H1 (cell line): ENCODE data around the gene GMPR. TPM values are rescaled to one million over a fixed set of nuclear protein-coding genes. Genes with fewer than 3 reads are reported as not detected.

Experiments
- KDM5A ChIP-seq: fragments of 200-600 bp; IDR thresholded peaks from 2 replicates; pipeline ENCODE4 v1.7.1; 2012; ENCODE audit warnings: mild to moderate bottlenecking, low read length, inconsistent platforms, mixed read lengths
- SIN3A ChIP-seq, 2 experiments: IDR thresholded peaks in 1 of 2; conservative IDR thresholded peaks in 1 of 2; 2 replicates each; pipeline ENCODE4 v1.6.1; 2011 to 2012; ENCODE audit warnings: low read length in 2 of 2, improper control_type of control experiment in 1 of 2, low read depth in 1 of 2, mild to moderate bottlenecking in 1 of 2
- TEAD4 ChIP-seq: IDR thresholded peaks from 2 replicates; pipeline ENCODE4 v1.6.1; 2012; ENCODE audit warnings: low read depth, low read length, inconsistent platforms, mixed read lengths
- YY1 ChIP-seq: IDR thresholded peaks from 2 replicates; pipeline ENCODE4 v1.6.1; 2011; ENCODE audit warnings: low read depth, mild to moderate bottlenecking, low read length
- polyA plus RNA-seq, 7 experiments: library from polyadenylated mRNA; depleted of rRNA in 3 of 7; stranded (reverse) in 5 of 7; unstranded in 2 of 7; fragments of >200 nt in 5 of 7; fragments of 200-250 nt in 2 of 7; gene quantifications; 1 replicate in 5 of 7; 2 replicates in 1 of 7; 4 replicates in 1 of 7; pipeline versions ENCODE4 v1.2.1 to v1.2.3, GENCODE V29; 2011 to 2013; ENCODE audit warnings: missing spikeins in 2 of 7, mixed read lengths in 2 of 7
- total RNA-seq: library from RNA; stranded (reverse); fragmentation: NEBNext Ultra II Directional; extraction: Animal tissue kit (Norgen Biotek cat#: 25700); gene quantifications from 2 replicates; pipeline ENCODE4 v1.2.1, GENCODE V29; 2021
- TF ChIP-seq, protein P1 (sequence below): IDR thresholded peaks from 2 replicates; pipeline ENCODE4 v1.6.1; 2012; ENCODE audit warnings: inconsistent platforms

Gene GMPR
- total and polyA plus RNA-seq, 2 of the 8 experiments (the other 6 are each of a cell fraction or from before 2014, with no cell fraction given) = 0.99 to 1.2 TPM

DNA sequence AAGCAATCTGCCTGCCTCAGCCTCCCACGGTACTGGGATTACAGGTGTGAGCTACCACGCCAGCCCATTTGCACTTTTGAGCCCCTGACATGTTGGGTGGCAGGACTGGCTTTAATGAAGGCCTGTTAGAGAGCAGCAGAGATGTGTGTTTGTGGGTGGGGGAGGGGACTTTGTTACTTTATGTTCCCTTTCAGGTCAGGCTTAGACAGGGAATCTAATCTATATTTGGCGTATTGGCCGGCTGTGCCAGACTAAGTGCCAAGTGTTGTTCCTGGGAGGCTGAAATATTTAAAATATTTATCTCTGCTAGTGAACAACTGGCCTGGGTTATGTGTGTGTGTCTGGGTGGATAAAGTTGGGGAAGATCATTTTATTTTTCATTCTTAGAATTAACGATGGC is 6.1 kb downstream of the GMPR start (continued):
- TF ChIP-seq SIN3A (conservative IDR thresholded peaks at IDR 0.05 in 1 of 2, IDR thresholded peaks at IDR 0.05 in 1 of 2; ENCODE audit: low read depth in 1 of 2, low read length in 2 of 2) (no peak), TEAD4 (no peak), KDM5A (no peak), YY1 (no peak)
- TF ChIP-seq, protein P1, sequence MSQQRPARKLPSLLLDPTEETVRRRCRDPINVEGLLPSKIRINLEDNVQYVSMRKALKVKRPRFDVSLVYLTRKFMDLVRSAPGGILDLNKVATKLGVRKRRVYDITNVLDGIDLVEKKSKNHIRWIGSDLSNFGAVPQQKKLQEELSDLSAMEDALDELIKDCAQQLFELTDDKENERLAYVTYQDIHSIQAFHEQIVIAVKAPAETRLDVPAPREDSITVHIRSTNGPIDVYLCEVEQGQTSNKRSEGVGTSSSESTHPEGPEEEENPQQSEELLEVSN = no peak
